Stimulated activated CD8-positive, alpha-beta memory T cell treated with anti-CD3 and anti-CD28 coated beads, Interleukin-12 subunit alpha, Interleukin-12 subunit beta, amount 100 ng/mL, for 24 hours (primary cell): ENCODE measurements around the gene ZNF511.
A peak's percentile ranks its signal among the peaks of the same experiment; 100 is the strongest.

Source experiments
- DNase-seq: peaks from one replicate; pipeline ENCODE4 v3.0.0-alpha.2; 2020; ENCODE audit errors: extremely low read depth

Gene ZNF511

DNA sequence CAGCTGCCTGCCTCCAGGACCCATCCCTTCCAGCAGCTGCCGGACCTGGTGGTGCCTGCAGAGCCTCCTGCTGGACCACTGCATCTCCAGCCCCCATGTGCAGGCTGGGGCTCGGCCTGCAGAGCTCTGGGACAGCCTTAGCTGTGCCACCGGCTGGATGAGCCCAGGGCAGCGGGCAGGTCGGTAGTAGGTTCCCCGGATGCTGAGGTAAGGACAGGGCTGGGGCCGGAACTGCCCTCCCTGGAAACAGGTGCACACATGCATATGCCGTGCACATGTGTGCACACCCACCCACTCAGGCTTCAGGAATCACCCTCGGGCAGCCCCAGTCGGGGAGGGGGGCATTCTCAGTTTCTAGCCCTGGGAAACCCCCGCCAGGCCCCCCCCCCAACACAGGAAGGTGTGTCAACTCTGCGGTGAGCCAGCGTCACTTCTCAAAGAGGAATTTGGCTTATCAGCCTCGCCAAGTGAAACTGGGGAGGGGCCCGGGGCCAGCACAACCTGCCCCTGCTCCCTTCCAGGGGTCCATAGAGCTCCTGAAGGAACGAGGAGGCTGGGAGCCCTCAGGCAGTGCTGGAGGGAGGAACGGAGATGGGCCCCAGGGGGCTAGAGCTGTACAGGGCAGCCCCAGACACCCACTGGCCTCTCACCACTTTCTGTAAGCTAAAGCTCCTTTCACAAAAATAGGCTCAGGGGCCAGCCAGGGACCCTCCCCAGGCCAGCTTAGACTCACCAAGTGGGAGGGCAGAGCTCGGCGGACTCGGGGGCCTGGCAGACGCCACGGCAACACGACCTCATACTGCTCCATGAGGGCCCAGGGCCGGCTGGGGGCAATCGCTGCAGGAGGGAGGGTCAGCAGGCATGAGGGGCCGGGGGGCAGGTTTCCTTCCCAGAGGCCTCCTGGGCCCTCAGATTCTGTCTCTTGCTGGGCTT lies 33.7 kb upstream of the ZNF511 start:
- DNase-seq = peak; percentile 58

DNA sequence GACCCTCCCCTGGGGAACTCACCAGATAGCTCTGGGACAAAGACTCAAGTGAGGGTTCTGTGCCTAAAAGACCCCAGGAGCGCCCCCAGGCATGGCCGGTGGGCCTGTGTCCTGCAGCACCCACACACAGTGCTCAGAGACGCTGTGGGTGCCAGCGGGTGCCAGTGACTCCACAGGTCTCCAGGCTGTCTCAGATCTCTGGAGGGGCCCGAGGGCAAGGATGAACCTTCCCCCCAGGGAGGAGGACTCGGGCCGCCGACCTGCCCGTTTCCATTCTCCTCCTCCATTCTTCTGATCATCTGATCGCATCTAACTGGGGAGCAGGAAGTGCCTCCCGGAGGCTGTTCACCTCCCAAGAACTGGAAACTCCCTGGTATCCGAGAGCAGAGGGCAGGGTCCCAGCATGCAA lies 33.0 kb upstream of the ZNF511 start:
- DNase-seq = no peak

DNA sequence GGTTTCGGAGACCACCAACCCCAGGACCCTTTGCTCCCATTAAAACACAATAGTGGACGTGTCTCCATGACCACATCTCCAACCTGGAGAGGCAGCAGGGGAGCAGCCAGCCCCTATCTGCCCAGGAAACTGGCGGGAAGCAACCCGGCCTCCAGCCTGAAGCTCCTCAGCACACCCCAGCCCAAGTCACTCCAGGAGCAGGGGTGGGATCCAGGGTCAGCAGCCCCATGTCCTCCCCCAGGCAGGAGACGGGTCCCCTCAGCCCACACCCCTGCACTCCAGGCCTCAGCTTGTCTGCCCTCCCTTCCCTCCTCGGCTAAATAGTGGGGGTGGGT lies 32.6 kb upstream of the ZNF511 start:
- no peak for DNase-seq

DNA sequence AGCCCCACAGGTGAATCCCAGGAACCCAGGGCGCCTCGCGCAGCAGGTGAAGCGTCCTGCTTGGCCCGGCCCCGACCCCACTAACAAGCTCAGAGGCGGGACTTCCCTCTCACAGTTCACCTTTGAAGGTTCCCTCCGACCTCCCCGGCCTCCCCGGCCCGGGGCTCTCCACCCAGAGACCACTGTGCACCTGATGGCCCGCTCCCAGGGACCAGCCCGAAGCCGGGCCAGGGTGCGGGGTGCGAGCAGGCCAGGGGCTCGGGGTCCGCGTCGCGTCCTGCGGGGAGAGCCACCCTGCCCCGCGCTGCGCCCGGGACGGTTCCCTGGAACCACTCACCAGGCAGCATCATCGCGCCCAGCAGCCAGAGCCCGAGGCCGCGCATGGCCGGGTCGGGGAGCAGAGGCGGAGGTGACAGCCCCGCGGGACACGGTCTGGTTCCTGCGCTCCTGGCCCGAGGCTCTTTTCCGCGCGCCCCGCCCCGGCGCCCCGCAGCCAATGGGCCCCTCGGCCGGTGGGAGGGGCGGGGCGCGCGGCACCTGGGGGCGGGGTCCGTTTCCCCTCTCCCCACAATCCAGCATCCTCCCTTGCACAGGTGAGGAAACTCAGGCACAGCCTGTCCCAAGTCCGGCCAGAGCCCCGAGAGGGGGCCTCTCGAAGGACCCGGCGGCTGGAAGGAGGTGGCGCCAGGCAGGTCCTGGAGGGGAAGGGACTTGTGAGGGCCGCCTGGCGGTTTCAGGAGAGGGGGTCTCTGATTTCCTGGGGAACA lies 32.1 kb upstream of the ZNF511 start, which contains the start of gene ADAM8:
ADAM8 (minus strand) TSS at position 434 of the 767 bp plus-strand sequence; CDS start at position 383, 51 bp downstream.
- DNase-seq = no peak

DNA sequence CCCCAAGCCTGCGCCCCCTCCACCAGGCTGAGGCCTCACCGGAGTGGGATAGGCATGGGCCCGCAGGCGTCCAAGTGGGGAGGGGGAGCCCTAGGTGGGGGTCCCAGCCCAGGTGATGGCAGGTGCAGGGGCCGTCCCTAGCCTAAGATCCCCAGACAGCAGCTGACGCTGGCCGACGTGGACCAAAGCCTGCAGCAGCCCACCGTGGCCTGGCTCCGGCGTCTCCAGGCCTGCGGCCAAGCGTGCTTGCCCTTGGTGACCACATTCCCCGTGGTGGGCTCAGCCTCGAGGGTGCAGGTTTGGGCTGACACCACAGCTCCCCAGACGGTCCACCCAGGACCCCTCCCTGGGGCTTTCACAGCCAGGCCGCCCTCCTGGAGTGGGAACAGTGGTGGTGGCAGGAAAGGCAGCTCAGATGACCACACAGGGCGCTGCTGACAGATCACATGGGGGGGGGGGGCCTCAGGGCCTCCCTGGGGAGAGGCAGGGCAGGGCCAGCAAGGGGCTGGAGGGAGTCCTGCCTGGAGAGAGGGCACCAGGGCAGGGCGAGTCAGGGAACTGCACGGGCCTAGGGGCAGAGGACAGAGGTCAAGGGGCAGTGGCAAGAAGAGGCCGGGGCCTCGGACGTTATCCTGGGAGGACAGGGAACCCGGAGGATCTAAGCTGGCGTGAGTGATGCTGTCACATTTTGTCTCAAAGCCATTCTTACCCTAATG lies 31.3 kb upstream of the ZNF511 start:
- no peak for DNase-seq

DNA sequence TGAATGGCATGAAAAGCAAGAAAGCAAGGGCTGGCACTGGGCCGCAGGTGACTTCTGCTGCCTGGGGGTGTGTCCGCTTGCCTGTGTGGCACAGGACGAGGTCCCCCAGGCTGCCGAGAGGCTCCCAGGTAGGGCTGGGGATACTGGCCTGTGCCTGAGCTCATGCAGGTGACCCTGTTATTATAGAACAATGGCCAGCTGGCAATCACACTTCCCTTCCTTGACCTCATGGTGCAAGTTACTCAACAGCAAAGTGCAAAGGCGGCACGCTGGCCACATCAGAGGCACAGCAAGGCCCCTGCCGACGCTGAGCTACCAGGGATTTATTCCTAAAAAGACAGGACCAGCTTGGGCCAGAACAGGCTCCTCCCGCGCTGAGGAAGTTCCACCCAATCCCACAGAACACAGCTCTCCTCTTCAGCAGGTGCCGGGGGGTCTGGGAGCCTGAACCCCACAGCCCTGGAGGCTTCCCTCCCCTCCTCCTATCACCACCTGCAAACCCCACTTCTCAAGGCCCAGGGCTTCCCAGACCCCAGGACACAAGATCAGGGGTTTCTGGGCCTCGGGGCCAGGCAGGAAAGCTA lies 30.6 kb upstream of the ZNF511 start:
- DNase-seq = no peak

DNA sequence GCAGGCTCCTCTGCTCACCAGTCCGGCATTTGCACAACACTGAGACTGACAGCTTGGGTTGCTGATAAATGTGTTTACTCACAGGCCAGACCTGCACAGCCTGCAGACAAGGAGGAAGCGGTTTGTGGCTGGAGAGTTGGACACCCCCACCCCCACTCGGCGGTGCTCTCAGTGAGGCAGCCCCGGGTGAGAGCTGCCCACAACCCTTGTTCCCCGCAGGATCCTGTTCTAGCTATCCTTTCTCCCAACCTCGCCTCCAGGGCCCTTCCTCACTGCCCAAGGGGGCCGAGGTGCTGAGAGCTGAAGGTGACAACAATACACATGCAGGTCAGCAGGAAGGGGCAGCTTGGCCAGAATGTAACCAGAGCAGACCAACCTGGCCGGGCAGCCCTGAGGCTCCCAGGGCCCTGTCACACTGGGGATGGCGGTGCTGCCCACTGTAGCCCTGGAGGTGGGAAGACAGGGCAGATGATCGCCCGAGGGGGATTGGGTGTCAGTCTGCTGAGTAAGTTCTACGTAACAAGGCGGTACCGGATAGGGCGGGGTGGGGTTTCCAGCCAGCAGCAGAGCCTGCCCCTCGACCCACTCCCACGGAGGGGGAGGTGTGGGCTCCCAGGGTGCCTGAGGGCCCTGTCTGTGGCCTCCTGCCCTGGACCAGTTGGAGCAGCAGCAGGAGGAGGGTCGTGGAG lies 30.0 kb upstream of the ZNF511 start:
- no peak for DNase-seq

DNA sequence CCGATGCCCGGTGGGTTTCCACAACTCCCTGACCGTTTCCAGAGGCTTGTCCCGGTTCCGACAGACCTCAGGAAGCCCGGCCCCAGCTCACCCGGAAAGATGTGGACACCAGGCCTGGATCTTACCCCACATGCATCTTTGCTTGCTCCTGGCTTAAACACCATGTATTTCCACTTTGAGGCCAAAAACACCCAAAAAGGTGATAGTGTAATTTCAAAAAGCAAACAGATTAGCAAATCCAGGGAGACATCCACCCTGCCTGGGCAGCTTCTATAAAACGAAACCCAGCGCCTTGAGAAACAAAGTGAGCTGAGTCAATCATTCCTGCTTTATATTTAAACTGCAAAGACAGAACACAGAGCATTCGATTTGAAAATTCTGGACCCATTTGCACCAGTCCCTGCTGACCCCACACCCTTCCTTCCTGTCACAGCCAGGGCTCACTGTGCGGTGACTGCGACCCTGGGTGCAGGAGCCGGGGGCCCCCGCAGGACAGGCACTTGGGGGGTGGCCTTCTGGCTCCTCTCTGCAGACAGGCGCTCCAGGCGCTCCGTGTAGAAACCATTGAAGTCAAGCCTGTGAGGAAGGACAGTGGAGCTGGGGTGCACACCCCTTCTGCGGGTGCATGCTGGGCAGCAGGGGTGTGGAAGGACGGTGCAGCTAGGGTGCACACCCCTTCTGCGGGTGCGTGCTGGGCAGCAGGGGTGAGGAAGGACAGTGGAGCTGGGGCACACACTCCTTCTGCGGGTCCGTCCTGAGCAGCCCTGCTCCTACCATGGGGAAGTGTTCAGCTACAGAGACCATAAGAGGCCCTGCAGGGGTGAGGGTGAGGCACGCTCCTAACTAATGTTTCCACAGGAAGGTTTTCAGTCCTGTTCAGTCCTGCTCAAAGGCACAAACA lies 29.1 kb upstream of the ZNF511 start:
- DNase-seq = no peak

DNA sequence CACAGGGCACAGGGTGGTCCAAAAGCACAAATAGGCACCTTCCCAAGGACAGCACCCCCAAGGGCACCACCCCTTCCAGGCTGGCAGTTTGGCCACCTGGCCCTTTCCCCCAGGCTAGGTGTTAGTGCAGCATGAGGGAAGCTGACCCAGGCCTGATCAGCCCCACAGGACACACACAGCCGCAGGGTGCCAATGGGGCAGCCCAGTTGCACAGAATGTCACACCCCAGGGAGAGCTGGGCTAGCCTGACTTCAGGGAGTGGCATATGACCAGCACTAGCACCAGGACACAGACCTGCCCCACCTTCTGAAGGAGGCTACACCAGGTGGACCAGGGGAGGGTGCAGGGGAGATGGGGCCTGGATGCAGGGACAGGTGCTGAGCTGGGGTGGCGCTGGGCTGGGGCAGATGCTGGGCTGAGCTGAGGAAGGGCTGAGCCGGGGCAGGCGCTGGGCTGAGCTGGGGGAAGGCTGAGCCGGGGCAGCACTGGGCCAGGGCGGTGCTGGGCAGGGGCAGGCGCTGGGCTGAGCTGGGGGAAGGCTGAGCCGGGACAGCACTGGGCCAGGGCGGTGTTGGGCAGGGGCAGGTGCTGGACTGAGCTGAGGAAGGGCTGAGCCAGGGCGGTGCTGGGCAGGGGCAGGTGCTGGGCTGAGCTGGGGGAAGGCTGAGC lies 28.2 kb upstream of the ZNF511 start:
- DNase-seq = no peak

DNA sequence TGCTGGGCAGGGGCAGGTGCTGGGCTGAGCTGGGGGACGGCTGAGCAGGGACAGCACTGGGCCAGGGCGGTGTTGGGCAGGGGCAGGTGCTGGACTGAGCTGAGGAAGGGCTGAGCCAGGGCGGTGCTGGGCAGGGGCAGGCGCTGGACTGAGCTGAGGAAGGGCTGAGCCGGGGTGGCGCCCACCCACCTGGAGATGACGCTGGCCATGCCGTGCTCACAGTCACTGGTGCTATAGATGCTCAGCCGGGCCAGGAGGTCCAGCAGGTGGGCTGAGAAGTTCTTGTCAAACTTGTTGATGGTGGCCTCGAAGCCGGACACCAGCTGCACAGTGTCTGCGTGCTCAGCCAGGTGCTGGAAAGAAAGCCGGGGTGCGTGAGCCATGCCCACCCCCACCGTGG lies 27.6 kb upstream of the ZNF511 start:
- no peak for DNase-seq

DNA sequence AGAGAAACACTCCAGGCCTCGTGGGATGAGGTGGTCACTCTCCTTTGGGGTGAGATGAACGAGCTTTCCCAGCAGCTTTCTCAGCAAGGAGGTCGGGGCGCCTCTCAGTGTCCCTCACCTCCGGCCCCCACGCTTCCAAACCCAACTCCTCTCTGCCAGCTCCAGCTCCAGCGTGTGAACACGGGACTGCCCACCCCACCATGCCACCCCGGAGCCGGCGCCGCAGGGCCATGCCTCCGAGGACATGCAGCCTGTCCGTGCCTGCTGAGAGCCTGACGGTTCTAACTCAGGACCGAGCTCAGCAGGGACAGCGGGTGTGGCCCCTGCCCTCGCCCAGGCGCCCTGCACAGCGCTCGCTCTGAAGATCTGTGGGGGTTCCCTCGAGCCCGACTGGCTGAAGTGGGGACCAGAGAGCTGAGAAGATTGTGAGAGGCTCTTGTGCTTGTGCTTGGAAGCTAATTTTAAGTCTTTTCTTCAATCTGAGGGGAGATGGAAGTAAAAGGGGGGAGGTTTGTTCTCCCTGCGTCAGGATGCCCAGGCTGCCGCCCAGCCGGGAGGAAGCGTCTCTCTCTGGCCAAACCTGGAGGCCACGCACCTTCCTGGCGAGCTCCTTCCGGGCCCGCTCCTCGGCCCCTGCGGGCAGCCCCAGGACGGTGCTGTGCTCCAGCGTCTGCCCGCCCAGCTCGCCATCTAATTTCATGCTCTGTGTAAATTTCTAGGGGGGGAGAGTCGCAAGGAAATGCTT lies 26.9 kb upstream of the ZNF511 start:
- no peak for DNase-seq

DNA sequence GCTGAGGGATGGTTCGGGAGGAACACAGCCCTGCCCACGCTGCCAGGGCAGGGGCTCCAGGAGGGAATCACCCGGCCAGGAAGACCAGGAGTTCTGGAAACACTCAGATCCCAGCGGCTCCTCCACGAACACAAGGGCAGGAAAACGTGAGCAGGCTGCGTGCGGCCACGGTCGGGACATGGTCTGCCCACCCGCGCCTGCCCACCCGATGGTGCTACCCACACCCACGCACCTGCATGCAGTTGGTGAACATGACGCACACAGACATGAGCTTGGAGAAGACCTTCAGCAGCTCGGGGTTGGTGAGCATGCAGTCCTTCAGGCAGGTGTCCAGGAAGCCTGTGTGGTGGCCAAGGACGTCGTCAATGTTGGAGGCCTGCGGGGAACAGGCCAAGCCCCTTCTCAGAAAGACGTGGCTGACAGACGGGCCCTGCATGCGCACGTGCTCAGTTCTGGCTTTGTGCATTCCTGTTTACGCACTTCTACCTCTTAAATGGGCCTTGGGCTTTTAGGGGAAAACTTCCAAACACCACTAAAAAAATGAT lies 25.8 kb upstream of the ZNF511 start:
- no peak for DNase-seq

DNA sequence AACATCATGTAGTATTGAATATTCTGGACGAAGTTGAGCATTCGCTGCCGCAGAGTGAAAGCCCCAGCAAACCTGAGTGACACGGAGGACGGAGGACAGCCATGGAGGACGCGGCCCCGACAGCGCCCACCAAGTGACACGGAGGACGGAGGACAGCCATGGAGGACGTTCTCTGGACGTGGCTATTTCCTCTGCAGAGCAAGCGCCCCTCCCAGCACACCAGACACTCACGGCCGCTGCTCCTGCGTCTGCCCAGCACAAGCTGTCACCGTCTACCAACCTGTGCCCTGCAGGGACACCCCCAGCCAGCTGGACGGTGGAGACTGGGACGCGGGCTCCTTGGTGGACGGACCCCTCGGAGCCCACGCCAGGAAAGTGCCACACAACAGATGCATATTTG lies 24.8 kb upstream of the ZNF511 start:
- no peak for DNase-seq

DNA sequence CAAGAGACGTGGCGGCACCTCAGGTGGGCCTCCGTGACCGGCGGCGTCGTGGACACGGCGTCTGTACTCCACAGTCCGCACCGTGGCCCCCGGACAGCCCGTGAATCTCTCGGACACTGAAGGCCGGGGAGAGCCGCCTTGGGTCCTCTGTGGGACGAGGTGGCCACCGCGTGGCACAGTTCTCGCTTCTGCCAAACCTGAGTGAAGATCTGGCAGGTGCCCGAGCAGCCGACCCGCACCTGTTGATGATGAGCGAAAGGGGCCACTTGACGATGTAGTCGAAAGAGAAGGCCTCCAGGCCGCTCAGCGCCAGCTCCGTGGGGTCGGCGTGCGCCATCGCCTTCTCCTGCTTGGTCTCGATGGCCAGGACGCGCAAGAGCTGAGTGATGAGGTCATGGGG lies 23.5 kb upstream of the ZNF511 start:
- DNase-seq = no peak

DNA sequence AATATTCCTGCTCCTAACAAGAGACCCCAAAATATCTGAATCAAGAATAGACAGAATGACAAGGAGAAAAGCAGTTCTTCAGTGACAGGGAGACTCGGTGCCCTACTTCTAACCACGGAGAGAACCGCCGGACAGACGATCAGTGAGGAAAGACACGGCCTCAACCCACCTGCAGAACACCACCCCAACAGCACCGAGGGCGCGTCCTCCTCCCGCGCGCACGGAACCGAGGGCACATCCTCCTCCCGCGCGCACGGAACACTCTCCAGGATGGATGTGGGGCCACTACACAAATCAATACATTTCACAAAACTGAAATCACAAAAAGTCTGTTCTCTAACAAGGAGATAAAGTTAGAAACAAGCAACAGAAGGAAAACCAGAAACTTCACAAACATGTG lies 22.3 kb upstream of the ZNF511 start:
- DNase-seq = no peak

DNA sequence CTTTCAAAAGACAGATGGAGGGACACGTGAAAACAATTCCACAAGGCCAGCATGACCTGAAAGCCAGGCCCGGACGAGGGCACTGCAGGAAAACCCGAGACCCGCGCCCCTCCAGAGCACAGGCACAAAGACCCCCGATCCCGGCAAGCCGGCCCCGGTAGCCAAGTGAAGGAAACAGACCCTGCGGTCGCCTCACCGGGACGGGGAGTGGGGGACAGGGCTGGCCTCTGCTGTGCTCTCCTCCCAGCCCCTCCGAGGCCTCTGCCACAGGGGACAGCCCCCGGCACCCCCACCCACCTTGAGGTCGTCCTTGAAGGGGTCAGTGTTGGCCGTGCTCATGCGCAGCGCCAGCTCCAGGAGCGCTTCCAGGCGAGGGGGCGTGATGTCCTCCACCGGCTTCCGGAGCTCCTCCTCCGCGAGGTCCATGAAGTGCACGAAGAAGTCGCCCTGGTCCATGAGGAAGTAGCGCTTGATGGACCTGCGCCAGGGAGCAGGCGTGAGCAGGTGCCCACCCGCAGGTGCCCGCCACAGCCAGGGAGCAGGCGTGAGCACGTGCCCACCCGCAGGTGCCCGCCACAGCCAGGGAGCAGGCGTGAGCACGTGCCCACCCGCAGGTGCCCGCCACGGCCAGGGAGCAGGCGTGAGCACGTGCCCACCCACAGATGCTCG lies 20.7 kb upstream of the ZNF511 start:
- no peak for DNase-seq

DNA sequence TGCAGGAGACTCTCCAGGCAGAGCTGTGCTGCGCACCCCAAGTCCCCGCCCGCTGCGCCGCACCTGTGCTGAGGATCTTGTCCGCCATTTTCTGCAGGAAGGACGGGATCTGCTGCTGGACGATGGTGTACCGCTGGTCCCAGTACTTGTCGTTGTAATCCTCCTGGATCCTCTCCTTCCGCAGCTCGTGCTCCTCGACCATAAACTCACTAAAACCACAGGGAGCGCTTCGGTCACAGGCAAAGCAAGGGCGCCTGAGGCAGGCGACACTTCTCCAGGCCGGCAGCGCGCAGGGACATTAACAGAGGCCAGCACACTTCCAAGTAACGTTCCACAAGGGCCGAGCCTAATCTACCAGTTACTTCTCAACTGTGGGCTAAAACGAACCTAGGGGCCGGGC lies 19.0 kb upstream of the ZNF511 start:
- no peak for DNase-seq
